ENCODE measurements around the gene IRX4. TPM values are rescaled to one million over a fixed set of nuclear protein-coding genes. Genes with fewer than 3 reads are reported as not detected.

IRX4 gene
- total and polyA plus RNA-seq, 8 donors: 14.8 TPM; not detected in 7

GRCh38 chr5:1892685-1893445 lies 10.1 kb upstream of the IRX4 start:
- Histone ChIP-seq H3K27me3 (peaks cover 4 to 96% (median 34%) of the 10 kb centered on the region in 3 donors), H3K36me3 (no peaks in the 10 kb centered on the region), H3K4me3 (no peak overlapping the region), H3K9me3 (no peaks in the 10 kb centered on the region), H3K27ac (no peak overlapping the region), H3K4me1 (no peaks in the 10 kb centered on the region)
- WGBS, 5 donors: 77 to 87% (median 85%) methylated on average over 22 of the region's 22 CpGs
- intact Hi-C loops (cut with DNase I; ENCODE audit: low total_unique reads): no loop called here
- TF ChIP-seq POLR2A (IDR thresholded peaks at IDR 0.05) (no peak), EP300 (IDR thresholded peaks at IDR 0.05) (no peak), CTCF (IDR thresholded peaks at IDR 0.05) (no peak), POLR2AphosphoS5 (IDR thresholded peaks at IDR 0.05) (no peak)
- no peak for DNase-seq

- H3K9me3 ChIP-seq: no peaks in the 10 kb centered on the region
- 58 to 73% (median 68%) methylated on average over 9 of the region's 9 CpGs for WGBS, 5 donors
- peaks cover 0 to 6% (median 3%) of the 10 kb centered on the region in 4 donors for H3K4me1 ChIP-seq
- no peak overlapping the region for H3K27ac ChIP-seq
- no peaks in the 10 kb centered on the region for H3K36me3 ChIP-seq
- no peak for TF ChIP-seq POLR2AphosphoS5 (IDR thresholded peaks at IDR 0.05)
- TF ChIP-seq CTCF (IDR thresholded peaks at IDR 0.05): no peak
- no peak for TF ChIP-seq POLR2A (IDR thresholded peaks at IDR 0.05)
- TF ChIP-seq EP300 (IDR thresholded peaks at IDR 0.05): no peak
- H3K27me3 ChIP-seq: peaks cover 10 to 96% (median 39%) of the 10 kb centered on the region in 3 donors
- no peak overlapping the region for H3K4me3 ChIP-seq
- intact Hi-C loops (cut with DNase I; ENCODE audit: low total_unique reads): no loop called here
- DNase-seq: no peak
Observed at GRCh38 chr5:1892211-1892610, 9.5 kb upstream of the IRX4 start.

GRCh38 chr5:1891391-1891790 lies 8.7 kb upstream of the IRX4 start:
- Histone ChIP-seq H3K27me3 (peaks cover 19 to 96% (median 40%) of the 10 kb centered on the region in 3 donors), H3K4me1 (peaks cover 5 to 14% (median 9%) of the 10 kb centered on the region in 4 donors), H3K36me3 (no peaks in the 10 kb centered on the region), H3K27ac (no peak overlapping the region), H3K4me3 (no peak overlapping the region), H3K9me3 (no peaks in the 10 kb centered on the region)
- WGBS, 5 donors: 58 to 70% (median 63%) methylated on average over 15 to 16 of the region's 16 CpGs
- no peak for DNase-seq
- intact Hi-C loops (cut with DNase I; ENCODE audit: low total_unique reads): no loop called here
- no peak for TF ChIP-seq CTCF (IDR thresholded peaks at IDR 0.05)
- no peak for TF ChIP-seq EP300 (IDR thresholded peaks at IDR 0.05)

GRCh38 chr5:1890296-1890695 lies 7.6 kb upstream of the IRX4 start:
- intact Hi-C loops (cut with DNase I; ENCODE audit: low total_unique reads): no loop called here
- H3K27me3 ChIP-seq: peaks cover 30 to 97% (median 51%) of the 10 kb centered on the region in 3 donors
- 74 to 89% (median 76%) methylated on average over 3 to 4 of the region's 4 CpGs for WGBS, 5 donors

More at GRCh38 chr5:1890296-1890695, 7.6 kb upstream of the IRX4 start:
- TF ChIP-seq POLR2A (IDR thresholded peaks at IDR 0.05): no peak
- no peak for TF ChIP-seq POLR2AphosphoS5 (IDR thresholded peaks at IDR 0.05)
- no peak for TF ChIP-seq EP300 (IDR thresholded peaks at IDR 0.05)
- TF ChIP-seq CTCF (IDR thresholded peaks at IDR 0.05): no peak
- DNase-seq: no peak
- H3K36me3 ChIP-seq: no peaks in the 10 kb centered on the region
- H3K9me3 ChIP-seq: no peaks in the 10 kb centered on the region
- no peak overlapping the region for H3K4me3 ChIP-seq
- no peak overlapping the region for H3K27ac ChIP-seq
- H3K4me1 ChIP-seq: peaks cover 5 to 21% (median 9%) of the 10 kb centered on the region in 4 donors
